HCT116 (cell line): ENCODE data around the gene ANXA4. TPM values are rescaled to one million over a fixed set of nuclear protein-coding genes. Genes with fewer than 3 reads are reported as not detected.

Experiments used
- ATAC-seq: fragments of 200-7000 bp; cut with Tn5 transposase; 2 replicates; pipeline ENCODE4 v1.9.1; 2020; ENCODE audit warnings: mild to moderate bottlenecking, moderate library complexity
- BruUV-seq: library from RNA; stranded (reverse); fragments of 400-500 nt; replicated peaks from 2 replicates; lab custom pipeline; 2021; lab: Mats Ljungman, UMichigan
- CTCF ChIA-PET: fragments of 300-600 bp; sonication (Branson Sonifier 250); formaldehyde crosslinking; loops from one replicate; lab custom pipeline; 2021; ENCODE audit warnings: antibody characterized with exemption; lab: Charles Lee
- POLR2A ChIA-PET: fragments of 300-600, 350-600 bp; sonication (Branson Sonifier 250); formaldehyde crosslinking; loops from one replicate; lab custom pipeline; 2021; ENCODE audit warnings: antibody characterized with exemption; lab: Charles Lee
- RAD21 ChIA-PET, 2 experiments: fragments of 300-600 bp; sonication (Branson Sonifier 250); formaldehyde crosslinking; loops; one replicate each; lab custom pipeline; 2023; ENCODE audit warnings: low total read pairs in 2 of 2; ENCODE audit not compliant: uncharacterized antibody in 2 of 2, unreplicated experiment in 2 of 2, low non-redundant PET in 1 of 2; lab: Charles Lee
- DNase-seq: peaks from one replicate; pipeline ENCODE4 v3.0.0-alpha.2; 2010; ENCODE audit warnings: low read depth, low spot score
- H2AFZ ChIP-seq: fragments of 200-600 bp; shearing (Covaris generic), sonication (generic); 2 replicates; pipeline ENCODE4 v1.6.1; 2017; ENCODE audit warnings: low read depth, mixed run types, mixed read lengths, antibody characterized with exemption, low read length; ENCODE audit not compliant: poor library complexity, severe bottlenecking
- H3K27ac ChIP-seq: 2 replicates; pipeline ENCODE4 v1.5.1; 2012; ENCODE audit warnings: low read depth, low read length
- H3K27me3 ChIP-seq: fragments of 200-600 bp; sonication (generic); 2 replicates; pipeline ENCODE4 v1.6.1; 2016; ENCODE audit warnings: mixed run types, low read length, mixed read lengths; ENCODE audit not compliant: insufficient read depth
- H3K36me3 ChIP-seq, 2 experiments: fragments of 200-500 bp in 1 of 2; fragments of 200-600 bp in 1 of 2; sonication (Bioruptor generic) in 1 of 2; sonication (generic) in 1 of 2; 2 replicates each; pipeline versions ENCODE4 v1.5.1 to v1.6.1; 2014 to 2016; ENCODE audit warnings: low read length in 2 of 2, inconsistent platforms in 1 of 2, mixed read lengths in 1 of 2, mixed run types in 1 of 2; ENCODE audit not compliant: insufficient read depth in 2 of 2, control insufficient read depth in 1 of 2
- H3K4me1 ChIP-seq, 2 experiments: fragments of 200-600 bp in 1 of 2; sonication (generic) in 1 of 2; 2 replicates each; pipeline versions ENCODE4 v1.5.1 to v1.6.1; 2012 to 2017; ENCODE audit warnings: low read length in 2 of 2, inconsistent platforms in 1 of 2, mild to moderate bottlenecking in 1 of 2, mixed read lengths in 1 of 2, mixed run types in 1 of 2, moderate library complexity in 1 of 2; ENCODE audit not compliant: insufficient read depth in 2 of 2, control insufficient read depth in 1 of 2
- H3K4me2 ChIP-seq: fragments of 200-600 bp; sonication (generic); 2 replicates; pipeline ENCODE4 v1.6.1; 2017; ENCODE audit warnings: mixed run types, low read length, mixed read lengths
- H3K4me3 ChIP-seq, 2 experiments: fragments of 200-600 bp in 1 of 2; sonication (generic) in 1 of 2; replicated peaks in 1 of 2; 2 replicates each; pipeline ENCODE4 v1.5.1; 2011 to 2016; ENCODE audit warnings: low read length in 2 of 2, control low read depth in 1 of 2, low read depth in 1 of 2, mild to moderate bottlenecking in 1 of 2, mixed read lengths in 1 of 2, mixed run types in 1 of 2
- H3K79me2 ChIP-seq: fragments of 200-600 bp; sonication (generic); 2 replicates; pipeline ENCODE4 v1.6.1; 2017; ENCODE audit warnings: mild to moderate bottlenecking, mixed run types, low read length, moderate library complexity, mixed read lengths; ENCODE audit not compliant: insufficient read depth
- H3K9ac ChIP-seq: fragments of 200-600 bp; sonication (generic); 2 replicates; pipeline ENCODE4 v1.6.1; 2016; ENCODE audit warnings: low read length, mixed read lengths
- H3K9me2 ChIP-seq: fragments of 200-600 bp; sonication (generic), shearing (Covaris generic); 2 replicates; pipeline ENCODE4 v1.6.1; 2017; ENCODE audit warnings: mixed run types, mild to moderate bottlenecking, moderate library complexity; ENCODE audit not compliant: insufficient read depth
- H3K9me3 ChIP-seq, 2 experiments: fragments of 200-500 bp in 1 of 2; fragments of 200-600 bp in 1 of 2; sonication (Bioruptor generic) in 1 of 2; sonication (generic) in 1 of 2; 2 replicates each; pipeline ENCODE4 v1.6.1; 2014 to 2017; ENCODE audit warnings: low read length in 2 of 2, mixed read lengths in 2 of 2, inconsistent platforms in 1 of 2, low read depth in 1 of 2, mild to moderate bottlenecking in 1 of 2, mixed run types in 1 of 2, moderate library complexity in 1 of 2; ENCODE audit not compliant: control insufficient read depth in 1 of 2, insufficient read depth in 1 of 2
- H4K20me1 ChIP-seq: fragments of 200-600 bp; sonication (generic), shearing (Covaris generic); 2 replicates; pipeline ENCODE4 v1.6.1; 2017; ENCODE audit warnings: mixed run types, mild to moderate bottlenecking, moderate library complexity; ENCODE audit not compliant: insufficient read depth
- CBX3 ChIP-seq: IDR thresholded peaks from 2 replicates; pipeline ENCODE4 v1.6.1; 2012; ENCODE audit warnings: low read depth
- CEBPB ChIP-seq: IDR thresholded peaks from 2 replicates; pipeline ENCODE4 v1.6.1; 2012; ENCODE audit warnings: low read depth
- EZH2 ChIP-seq: fragments of 200-600 bp; sonication (generic); IDR thresholded peaks from 2 replicates; pipeline ENCODE4 v1.6.1; 2017; ENCODE audit warnings: antibody characterized with exemption, mixed run types
- EZH2phosphoT487 ChIP-seq: fragments of 200-600 bp; IDR thresholded peaks from 2 replicates; pipeline ENCODE4 v1.6.1; 2018; ENCODE audit warnings: antibody characterized with exemption, borderline replicate concordance
- JUND ChIP-seq: IDR thresholded peaks from 2 replicates; pipeline ENCODE4 v1.6.1; 2012
- POLR2AphosphoS5 ChIP-seq: IDR thresholded peaks from 2 replicates; pipeline ENCODE4 v1.6.1; 2011; ENCODE audit warnings: mild to moderate bottlenecking, low read depth, low read length, moderate library complexity
- SRF ChIP-seq: IDR thresholded peaks from 2 replicates; pipeline ENCODE4 v1.6.1; 2012; ENCODE audit warnings: low read depth
- YY1 ChIP-seq: IDR thresholded peaks from 2 replicates; pipeline ENCODE4 v1.6.1; 2011; ENCODE audit warnings: low read length, low read depth, moderate library complexity, mild to moderate bottlenecking; ENCODE audit not compliant: insufficient replicate concordance; ENCODE audit errors: extremely low read depth
- ZFX ChIP-seq: fragments of 450-650 bp; IDR thresholded peaks from 2 replicates; pipeline ENCODE4 v1.6.1; 2017
- intact Hi-C: fragments of 100-400 bp; cut with micrococcal nuclease; formaldehyde crosslinking; loops from 2 replicates; pipeline ENCODE4 v1.10.0; 2022
- total RNA-seq: library from RNA; stranded (reverse); gene quantifications from one replicate; pipeline ENCODE4 v1.2.1, GENCODE V29; 2021; ENCODE audit not compliant: unreplicated experiment
- TF ChIP-seq, protein P1 (sequence below), 3 experiments: fragments of 200-600 bp in 1 of 3; sonication (generic) in 1 of 3; IDR thresholded peaks in 2 of 3; conservative IDR thresholded peaks in 1 of 3; 2 replicates each; pipeline ENCODE4 v1.5.1; 2012 to 2017; ENCODE audit warnings: low read depth in 2 of 3, low read length in 2 of 3, antibody characterized with exemption in 1 of 3, borderline replicate concordance in 1 of 3, control low read depth in 1 of 3, mild to moderate bottlenecking in 1 of 3, mixed read lengths in 1 of 3, mixed run types in 1 of 3, moderate library complexity in 1 of 3; ENCODE audit not compliant: insufficient read depth in 1 of 3
- TF ChIP-seq, protein P2 (sequence below): IDR thresholded peaks from 2 replicates; pipeline ENCODE4 v1.6.1; 2012
- TF ChIP-seq, protein P3 (sequence below): IDR thresholded peaks from 2 replicates; pipeline ENCODE4 v1.6.1; 2011; ENCODE audit warnings: mild to moderate bottlenecking, low read length, moderate library complexity; ENCODE audit not compliant: insufficient replicate concordance; ENCODE audit errors: extremely low read depth
- TF ChIP-seq, protein P4 (sequence below): IDR thresholded peaks from 2 replicates; pipeline ENCODE4 v1.6.1; 2012

ANXA4 gene
- total RNA-seq, 1 experiment from 2014 or later = 64.6 TPM

DNA sequence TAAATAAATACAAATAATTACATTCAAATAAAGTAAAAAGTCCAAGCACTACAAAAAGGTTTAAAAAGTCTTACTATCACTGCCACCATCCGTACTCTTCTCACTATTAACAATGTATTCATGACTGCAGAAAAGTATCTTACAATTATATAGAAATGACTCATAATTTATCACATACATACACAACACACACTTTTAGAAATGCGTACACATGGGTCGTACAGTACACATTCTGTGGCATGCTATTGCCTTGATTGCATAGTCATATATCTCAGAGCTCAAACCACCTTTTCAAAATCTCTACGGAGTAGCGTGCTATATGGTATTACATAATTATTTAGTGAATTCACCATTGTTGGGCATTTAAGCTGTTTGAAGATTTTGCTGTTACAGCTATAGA is 41.6 kb upstream of the ANXA4 start (continued):
- TF ChIP-seq, protein P1, sequence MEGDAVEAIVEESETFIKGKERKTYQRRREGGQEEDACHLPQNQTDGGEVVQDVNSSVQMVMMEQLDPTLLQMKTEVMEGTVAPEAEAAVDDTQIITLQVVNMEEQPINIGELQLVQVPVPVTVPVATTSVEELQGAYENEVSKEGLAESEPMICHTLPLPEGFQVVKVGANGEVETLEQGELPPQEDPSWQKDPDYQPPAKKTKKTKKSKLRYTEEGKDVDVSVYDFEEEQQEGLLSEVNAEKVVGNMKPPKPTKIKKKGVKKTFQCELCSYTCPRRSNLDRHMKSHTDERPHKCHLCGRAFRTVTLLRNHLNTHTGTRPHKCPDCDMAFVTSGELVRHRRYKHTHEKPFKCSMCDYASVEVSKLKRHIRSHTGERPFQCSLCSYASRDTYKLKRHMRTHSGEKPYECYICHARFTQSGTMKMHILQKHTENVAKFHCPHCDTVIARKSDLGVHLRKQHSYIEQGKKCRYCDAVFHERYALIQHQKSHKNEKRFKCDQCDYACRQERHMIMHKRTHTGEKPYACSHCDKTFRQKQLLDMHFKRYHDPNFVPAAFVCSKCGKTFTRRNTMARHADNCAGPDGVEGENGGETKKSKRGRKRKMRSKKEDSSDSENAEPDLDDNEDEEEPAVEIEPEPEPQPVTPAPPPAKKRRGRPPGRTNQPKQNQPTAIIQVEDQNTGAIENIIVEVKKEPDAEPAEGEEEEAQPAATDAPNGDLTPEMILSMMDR (IDR thresholded peaks at IDR 0.05 in 2 of 3, conservative IDR thresholded peaks at IDR 0.05 in 1 of 3; ENCODE audit: borderline replicate concordance in 1 of 3, insufficient read depth in 1 of 3, low read depth in 2 of 3, low read length in 2 of 3) = no peak
- TF ChIP-seq JUND (no peak), CBX3 (no peak), CEBPB (no peak), EZH2phosphoT487 (no peak)
- TF ChIP-seq, protein P2, sequence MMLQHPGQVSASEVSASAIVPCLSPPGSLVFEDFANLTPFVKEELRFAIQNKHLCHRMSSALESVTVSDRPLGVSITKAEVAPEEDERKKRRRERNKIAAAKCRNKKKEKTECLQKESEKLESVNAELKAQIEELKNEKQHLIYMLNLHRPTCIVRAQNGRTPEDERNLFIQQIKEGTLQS = no peak
- TF ChIP-seq, protein P3, sequence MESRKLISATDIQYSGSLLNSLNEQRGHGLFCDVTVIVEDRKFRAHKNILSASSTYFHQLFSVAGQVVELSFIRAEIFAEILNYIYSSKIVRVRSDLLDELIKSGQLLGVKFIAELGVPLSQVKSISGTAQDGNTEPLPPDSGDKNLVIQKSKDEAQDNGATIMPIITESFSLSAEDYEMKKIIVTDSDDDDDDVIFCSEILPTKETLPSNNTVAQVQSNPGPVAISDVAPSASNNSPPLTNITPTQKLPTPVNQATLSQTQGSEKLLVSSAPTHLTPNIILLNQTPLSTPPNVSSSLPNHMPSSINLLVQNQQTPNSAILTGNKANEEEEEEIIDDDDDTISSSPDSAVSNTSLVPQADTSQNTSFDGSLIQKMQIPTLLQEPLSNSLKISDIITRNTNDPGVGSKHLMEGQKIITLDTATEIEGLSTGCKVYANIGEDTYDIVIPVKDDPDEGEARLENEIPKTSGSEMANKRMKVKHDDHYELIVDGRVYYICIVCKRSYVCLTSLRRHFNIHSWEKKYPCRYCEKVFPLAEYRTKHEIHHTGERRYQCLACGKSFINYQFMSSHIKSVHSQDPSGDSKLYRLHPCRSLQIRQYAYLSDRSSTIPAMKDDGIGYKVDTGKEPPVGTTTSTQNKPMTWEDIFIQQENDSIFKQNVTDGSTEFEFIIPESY = no peak

DNA sequence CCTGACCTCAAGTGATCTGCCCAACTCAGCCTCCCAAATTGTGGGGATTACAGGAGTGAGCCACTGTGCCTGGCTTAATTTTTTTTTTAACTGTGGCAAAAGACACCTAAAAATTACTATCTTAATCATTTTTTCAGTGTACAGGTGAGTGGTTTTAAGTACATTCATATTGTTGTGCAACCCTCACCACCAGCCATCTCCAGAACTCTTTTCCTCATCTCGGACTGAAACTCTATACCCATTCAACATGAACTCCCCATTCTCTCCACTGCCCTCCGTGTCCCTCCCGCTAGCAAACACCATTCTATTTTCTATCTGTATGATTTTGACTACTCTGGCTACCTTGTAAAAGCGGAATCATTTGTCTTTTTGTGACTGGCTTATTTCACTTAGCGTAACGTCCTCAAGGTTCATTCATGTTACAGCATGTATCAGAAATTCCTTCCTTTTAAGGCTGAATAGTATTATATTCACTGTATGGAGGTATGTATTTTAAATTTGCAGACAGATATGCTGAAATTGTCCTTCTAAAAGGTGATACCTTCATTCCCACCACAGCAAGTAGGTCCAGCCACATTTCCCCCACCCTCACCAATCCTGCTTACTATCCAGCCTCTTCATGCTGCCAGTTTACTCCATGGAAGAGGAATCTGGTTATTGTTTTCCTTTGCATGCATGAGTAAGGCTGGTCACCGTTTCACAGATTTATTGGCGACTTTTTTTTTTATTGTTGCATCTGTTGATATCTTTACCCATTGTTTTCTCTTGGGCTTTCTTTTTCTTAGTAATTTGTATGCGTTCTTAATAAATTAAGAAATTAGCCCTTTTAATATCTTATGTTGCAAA is 40.6 kb upstream of the ANXA4 start:
- Histone ChIP-seq H3K27me3 (no peaks in the 10 kb centered on the region), H3K9ac (no peak overlapping the region), H3K4me1 (no peaks in the 10 kb centered on the region), H3K9me3 (no peaks in the 10 kb centered on the region), H4K20me1 (no peaks in the 10 kb centered on the region), H3K27ac (no peak overlapping the region), H3K79me2 (no peaks in the 10 kb centered on the region), H3K36me3 (no peaks in the 10 kb centered on the region), H3K4me3 (no peak overlapping the region), H2AFZ (no peak overlapping the region), H3K9me2 (no peaks in the 10 kb centered on the region), H3K4me2 (no peak overlapping the region)
- ChIA-PET POLR2A (no interaction called here), RAD21 (no interaction called here), CTCF (no interaction called here)
- no peak for DNase-seq
- intact Hi-C loops = no loop called here
- BruUV-seq = no TSS peak
- no peak for ATAC-seq
- TF ChIP-seq, protein P4, sequence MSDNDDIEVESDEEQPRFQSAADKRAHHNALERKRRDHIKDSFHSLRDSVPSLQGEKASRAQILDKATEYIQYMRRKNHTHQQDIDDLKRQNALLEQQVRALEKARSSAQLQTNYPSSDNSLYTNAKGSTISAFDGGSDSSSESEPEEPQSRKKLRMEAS = no peak
- TF ChIP-seq EZH2 (no peak), YY1 (no peak), SRF (no peak), EZH2phosphoT487 (no peak), ZFX (no peak), POLR2AphosphoS5 (no peak)
- TF ChIP-seq, protein P2 = no peak
- TF ChIP-seq, protein P1 (IDR thresholded peaks at IDR 0.05 in 2 of 3, conservative IDR thresholded peaks at IDR 0.05 in 1 of 3; ENCODE audit: borderline replicate concordance in 1 of 3, insufficient read depth in 1 of 3, low read depth in 2 of 3, low read length in 2 of 3) = no peak
